HG02840 (cell line): ENCODE data around the gene NDUFS3.
"Not testable (repeated sequence)": the region's sequence is repeated elsewhere in the genome, so short reads cannot be mapped to it uniquely, and the experiment has no call there.

Source experiments
- ATAC-seq: cut with Tn5 transposase; IDR thresholded peaks from one replicate; pipeline ENCODE4 v1.9.1; 2021; ENCODE audit warnings: mild to moderate bottlenecking, moderate library complexity, moderate number of reproducible peaks; ENCODE audit not compliant: unreplicated experiment, low FRiP score

Gene NDUFS3

DNA sequence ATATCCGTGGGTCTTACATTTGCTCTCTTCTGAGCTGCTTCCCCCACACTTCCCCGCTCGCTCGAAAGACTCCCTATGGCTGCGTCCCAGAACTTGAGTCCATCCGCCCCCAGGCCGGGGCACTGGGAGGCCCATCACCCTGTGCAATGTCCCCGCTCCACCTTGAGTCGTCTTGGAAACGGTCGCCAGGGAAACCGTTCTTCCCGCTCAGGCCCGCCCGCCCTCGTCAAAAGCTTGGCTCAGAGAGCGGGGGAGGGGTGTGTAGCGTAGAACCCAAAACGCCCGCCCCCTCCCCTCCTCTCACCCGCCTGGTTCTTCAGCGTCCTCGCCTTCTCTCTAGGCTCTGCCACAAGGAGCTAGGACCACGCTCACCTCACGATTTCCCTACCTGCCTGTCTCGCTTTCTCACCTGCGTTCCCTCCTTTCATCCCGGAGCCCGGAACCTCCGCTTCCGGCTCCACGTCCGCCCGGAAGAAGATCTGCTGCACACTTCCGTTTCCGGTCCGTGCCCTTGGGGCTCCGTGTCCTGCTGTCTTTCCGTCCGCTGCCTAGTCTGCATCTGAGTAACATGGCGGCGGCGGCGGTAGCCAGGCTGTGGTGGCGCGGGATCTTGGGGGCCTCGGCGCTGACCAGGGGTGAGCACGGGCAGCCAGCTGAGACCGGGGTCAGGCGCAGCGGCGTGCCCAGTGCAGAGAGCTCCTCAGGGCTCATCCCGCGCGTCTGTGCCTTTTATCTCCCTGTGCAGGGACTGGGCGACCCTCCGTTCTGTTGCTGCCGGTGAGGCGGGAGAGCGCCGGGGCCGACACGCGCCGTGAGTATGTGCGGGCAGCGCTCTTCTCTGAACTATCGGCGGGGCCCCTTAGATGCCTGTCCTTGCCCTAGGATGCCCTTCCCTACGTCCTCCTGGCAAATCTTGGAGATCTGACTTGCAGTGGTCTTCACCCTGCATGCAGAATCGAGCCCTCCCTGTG lies at the start of gene NDUFS3, which contains the start of gene KBTBD4:
TSS of gene NDUFS3 (plus strand) at position 551 of the 971 bp plus-strand sequence. CDS start at position 569, 18 bp downstream.
TSS of gene KBTBD4 (minus strand) at position 447 of the 971 bp plus-strand sequence. CDS start at position 428, 19 bp downstream.
- ATAC-seq = peak; percentile 91

DNA sequence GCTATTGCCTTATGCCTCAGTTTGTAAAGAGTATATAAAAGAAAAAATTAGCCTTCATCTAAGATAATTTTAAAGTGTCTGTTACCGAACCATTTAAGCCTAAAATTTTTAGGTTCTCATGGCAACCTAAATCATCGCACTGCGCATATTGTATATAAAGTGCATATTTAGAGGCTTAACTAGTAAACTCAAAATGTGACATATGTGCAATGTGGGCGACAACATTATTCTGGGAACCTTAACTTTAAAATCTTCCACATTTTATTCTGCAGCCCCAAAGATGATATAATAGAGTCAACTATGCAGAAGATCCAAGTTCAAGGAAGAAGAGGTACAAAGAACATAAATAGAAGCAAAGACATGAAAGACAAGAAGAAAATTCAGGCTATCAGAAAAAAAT lies 48.9 kb upstream of the NDUFS3 start:
- no peak for ATAC-seq

- ATAC-seq = not testable (repeated sequence)
Observed at GRCh38 chr11:47530721-47531120, 48.2 kb upstream of the NDUFS3 start.

- ATAC-seq = no peak
Observed at GRCh38 chr11:47531666-47532065, 47.2 kb upstream of the NDUFS3 start.

- no peak for ATAC-seq
Observed at GRCh38 chr11:47532597-47533213, 46.2 kb upstream of the NDUFS3 start.

DNA sequence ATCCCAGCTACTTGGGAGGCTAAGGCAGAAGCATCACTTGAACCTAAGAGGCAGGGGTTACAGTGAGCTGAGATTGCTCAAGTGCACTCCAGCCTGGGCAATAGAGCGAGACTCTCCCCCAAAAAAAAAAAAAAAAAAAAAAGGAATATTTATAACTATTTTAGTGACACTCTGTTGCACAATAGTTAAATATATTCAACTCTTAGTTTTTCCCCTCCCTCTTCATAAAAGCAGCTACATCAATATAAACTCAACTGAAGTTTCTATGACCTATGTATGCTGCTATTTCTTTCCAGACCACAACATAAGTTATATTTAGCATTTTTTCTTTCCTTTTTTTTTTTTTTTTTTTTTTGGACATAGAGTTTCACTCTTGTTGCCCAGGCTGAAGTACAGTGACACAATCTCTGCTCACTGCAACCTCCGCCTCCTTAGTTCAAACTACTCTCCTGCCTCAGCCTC lies 45.2 kb upstream of the NDUFS3 start:
- no peak for ATAC-seq

- ATAC-seq = no peak
Observed at GRCh38 chr11:47534704-47535251, 44.1 kb upstream of the NDUFS3 start.

GRCh38 chr11:47536915-47537314 lies 42.0 kb upstream of the NDUFS3 start:
- no peak for ATAC-seq

DNA sequence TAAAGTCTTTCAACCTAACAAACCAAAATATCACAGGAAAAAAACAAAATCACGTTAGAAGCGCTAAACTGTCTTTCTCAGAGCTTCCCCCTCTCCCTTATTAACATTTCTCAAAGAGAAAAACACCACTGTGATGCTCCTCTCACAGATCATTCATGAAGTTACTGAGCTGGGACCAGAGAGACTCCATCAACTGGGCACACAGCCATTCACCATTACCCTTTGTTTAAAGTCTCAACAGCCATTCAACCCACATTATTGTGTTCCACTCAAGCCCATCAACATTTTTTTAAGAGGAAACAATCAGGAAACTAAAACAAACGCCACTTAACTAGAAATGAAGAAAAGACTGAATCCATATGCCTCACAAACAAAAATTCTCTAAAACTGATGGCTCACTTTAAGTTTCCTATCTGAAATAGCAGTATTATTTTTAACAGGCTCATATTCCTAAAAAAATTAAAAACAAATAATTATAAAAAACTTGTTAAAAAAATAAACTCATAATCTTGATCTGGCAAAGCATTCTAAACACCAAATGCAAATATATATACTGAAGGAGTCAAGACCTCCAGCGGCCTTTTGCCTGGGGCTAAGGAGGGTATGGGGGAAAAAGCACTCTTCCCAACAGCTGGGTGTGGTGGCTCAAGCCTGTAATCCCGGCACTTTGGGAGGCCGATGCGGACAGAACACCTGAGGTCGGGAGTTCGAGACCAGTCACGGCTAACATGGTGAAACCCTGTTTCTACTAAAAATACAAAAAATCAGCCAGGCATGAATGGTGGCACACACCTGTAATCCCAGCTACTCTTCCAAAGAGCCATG lies 39.9 kb upstream of the NDUFS3 start:
- ATAC-seq = no peak

DNA sequence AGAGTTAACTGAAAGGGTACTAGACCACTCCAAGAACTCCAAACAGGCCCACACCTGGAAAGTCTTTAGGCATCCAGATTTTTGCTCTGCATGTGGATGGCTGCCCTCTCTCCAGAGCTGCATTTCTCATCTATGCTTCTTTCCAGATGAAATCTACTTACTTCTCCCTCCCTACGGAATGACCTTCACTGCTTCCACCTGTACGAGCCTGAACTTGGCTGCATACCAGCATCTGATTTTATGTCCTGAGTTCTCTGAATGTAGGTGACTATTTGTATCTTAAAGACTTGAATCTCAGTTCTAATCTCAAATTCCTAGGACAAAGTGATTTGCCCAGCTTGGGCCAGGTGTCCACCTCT lies 39.2 kb upstream of the NDUFS3 start:
- ATAC-seq = no peak

DNA sequence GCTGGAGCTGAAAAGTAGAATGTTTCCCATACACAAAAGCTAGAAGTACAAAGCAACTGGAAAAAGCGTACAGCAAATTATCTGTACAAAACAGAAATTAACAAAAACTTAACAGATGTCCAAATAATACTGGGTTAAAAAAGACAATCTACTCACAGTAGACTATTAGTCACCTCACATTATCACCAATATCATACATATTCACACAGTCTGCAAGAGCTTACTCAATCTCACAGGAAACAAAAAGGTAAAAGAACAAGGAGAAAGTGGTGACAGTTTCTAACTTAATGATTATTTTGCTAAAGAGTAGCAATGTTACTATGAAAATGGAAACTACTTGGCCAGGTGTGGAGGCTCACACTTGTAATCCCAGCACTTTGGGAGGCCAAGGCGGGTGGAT lies 37.8 kb upstream of the NDUFS3 start:
- ATAC-seq = no peak

DNA sequence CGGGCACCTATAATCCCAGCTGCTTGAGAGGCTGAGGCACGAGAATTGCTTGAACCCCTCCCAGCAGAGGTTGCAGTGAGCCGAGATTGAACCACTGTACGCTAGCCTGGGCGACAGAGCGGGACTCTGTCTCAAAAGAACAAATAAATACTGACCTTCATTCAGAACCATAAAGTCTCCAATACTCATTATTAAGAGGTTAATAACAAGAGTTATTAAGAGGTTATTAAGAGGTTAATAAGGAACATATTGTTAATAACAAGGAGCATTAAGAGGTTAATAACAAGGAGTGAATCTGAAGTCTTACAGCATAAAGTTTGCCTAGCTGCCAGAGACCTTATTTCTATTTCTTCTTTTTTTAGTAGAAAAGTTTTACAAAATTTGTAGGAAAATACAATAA lies 33.6 kb upstream of the NDUFS3 start:
- no peak for ATAC-seq

DNA sequence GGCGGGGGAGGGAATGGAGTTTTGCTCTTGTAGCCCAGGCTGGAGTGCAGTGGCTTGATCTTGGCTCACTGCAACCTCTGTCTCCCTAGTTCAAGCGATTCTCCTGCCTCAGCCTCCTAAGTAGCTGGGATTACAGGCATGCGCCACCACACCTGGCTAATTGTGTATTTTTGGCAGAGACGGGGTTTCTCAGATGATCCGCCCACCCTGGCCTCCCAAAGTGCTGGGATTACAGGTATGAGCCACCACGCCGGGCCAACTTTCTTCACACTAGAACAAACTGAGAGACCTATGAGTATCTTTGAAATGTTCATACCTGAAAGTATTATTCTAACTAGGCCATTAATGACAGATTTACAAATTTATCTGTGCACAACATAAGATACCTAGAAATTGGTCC lies 32.6 kb upstream of the NDUFS3 start:
- not testable (repeated sequence) for ATAC-seq

DNA sequence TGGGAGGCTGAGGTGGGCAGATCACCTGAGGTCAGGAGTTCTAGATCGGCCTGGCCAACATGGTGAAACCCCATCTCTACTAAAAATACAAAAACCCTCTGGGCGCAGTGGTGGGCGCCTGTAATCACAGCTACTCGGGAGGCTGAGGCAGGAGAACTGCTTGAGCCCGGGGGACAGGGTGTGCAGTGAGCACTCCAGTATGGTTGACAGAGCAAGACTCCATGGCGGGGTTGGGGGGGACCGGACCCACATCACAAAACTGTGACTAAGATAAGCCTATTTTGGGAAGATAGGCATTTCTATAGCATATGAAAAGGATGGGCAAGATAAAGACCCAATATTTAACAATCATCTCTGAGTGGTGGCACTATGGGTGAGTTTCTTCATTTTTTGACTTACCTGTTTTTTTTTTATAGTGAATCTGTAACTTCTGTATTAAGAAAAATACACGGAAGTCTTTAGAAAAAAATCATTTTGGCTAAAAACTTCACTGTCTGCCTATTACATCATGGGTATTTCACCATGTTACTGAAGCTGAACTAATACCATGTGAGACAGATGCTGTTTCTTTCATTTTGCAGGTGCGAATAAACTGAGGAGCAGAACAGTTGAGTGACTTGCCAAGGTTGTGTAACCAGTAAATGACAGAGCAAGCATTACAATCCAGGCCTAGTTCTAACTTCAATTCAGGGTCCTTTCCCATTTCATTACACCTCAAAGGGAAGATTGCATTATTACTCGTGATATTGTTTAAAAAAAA lies 28.4 kb upstream of the NDUFS3 start:
- no peak for ATAC-seq

GRCh38 chr11:47551086-47551485 lies 27.8 kb upstream of the NDUFS3 start:
- no peak for ATAC-seq

- ATAC-seq = peak; percentile 2
Observed at GRCh38 chr11:47552056-47552565, 26.8 kb upstream of the NDUFS3 start.

- ATAC-seq = peak; percentile 90
Observed at GRCh38 chr11:47552566-47553405, 26.1 kb upstream of the NDUFS3 start, which contains the start of gene CELF1. TSS of gene CELF1 (minus strand) at chr11:47553132. CDS start at chr11:47499523, 53,609 bp downstream.

DNA sequence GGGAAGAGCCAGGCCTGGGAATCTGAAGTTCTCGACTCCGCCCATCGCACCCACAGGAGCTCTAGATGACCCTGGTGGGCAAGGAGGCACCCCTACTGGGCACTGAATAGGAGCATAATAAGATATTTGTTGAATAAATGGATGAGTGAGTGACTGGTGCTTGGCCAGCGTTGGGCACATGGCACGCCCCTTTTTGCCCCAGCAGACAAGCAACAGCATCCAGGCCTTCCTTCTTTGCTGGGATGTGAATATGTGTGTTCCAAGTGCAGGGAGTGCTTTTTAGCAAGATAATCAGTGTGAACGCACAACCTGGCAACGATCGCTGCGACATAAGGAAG lies 25.5 kb upstream of the NDUFS3 start:
- peak; percentile 27 for ATAC-seq
